Cerebellar cortex (tissue), 1 donor: ENCODE results near the gene KRT85.

Source experiments
- DNase-seq: peaks from one replicate; pipeline ENCODE4 v3.0.0-alpha.2; 2015; ENCODE audit warnings: low spot score

KRT85 gene

DNA sequence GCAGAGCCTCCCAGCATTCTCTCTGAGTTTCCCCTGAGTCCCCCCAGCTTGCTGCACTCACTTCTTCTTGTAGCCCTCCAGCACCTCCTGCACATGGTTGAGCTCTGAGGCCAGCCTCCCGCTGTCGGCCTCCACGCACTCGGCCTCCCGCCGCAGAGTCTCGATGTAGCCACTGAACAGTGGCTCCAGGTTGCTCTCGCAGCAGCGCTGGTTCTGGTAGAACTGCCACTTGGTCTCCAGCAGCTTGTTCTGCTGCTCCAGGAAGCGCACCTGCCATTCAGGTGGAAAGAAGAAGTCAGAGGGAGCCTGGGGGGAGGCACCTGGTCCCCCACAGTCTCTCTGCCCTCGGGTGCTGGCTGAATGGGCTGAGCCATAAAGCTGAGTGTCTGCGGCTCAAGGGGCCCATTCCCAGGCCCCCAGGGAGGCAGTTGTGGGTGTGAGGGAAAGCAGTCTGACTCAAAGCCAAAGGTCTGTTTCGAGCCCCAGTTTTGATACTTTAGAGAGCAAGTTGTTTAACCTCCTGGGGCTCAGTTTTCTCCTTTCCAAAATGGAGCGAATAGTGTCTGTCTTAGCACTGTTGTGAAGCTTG, 2.3 kb downstream of the KRT85 start:
- no peak for DNase-seq

DNA sequence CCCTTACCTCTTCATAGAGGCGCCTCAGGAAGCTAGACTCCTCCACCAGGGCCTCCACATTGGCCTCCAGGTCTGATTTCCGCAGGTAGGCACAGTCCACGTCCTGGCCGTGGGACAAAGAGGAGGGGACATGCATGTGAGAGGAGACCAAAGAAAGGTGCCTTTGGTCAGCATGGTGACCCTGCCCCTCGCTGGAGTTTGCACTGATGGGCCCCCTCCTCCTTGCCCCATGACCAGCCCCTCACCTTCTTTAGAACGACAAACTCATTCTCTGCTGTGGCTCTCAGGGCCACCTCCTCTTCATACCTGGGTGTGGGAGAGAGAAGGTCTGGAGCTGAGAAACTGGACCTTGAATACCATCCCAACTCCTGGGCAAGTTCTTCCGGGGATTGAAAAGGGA, 3.2 kb downstream of the KRT85 start:
- no peak for DNase-seq

DNA sequence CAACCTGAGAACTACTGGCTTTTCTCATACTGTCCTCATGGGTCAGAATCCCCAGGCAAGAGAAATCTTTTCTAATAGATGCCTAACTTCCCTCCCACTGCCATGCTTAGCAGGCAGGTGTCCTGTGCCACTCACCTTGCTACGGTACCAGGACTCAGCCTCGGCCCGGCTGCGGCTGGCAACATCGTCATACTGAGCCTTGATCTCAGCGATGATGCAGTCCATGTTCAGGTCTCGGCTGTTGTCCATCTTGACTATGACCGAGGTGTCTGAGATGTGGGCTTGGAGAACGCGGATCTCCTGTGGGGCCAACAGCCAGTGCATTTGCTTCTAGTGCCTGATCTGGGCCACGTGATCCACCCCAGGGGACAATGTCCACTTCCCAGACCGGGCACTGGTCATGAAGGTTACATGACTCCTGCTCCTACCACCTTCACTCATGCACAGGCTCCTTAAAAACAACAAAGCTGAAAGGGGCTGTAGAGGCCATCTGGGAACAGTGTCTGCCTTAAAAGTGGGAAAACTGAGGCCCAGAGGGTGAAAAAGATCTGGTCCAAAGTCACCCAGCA, 4.1 kb downstream of the KRT85 start:
- no peak for DNase-seq

DNA sequence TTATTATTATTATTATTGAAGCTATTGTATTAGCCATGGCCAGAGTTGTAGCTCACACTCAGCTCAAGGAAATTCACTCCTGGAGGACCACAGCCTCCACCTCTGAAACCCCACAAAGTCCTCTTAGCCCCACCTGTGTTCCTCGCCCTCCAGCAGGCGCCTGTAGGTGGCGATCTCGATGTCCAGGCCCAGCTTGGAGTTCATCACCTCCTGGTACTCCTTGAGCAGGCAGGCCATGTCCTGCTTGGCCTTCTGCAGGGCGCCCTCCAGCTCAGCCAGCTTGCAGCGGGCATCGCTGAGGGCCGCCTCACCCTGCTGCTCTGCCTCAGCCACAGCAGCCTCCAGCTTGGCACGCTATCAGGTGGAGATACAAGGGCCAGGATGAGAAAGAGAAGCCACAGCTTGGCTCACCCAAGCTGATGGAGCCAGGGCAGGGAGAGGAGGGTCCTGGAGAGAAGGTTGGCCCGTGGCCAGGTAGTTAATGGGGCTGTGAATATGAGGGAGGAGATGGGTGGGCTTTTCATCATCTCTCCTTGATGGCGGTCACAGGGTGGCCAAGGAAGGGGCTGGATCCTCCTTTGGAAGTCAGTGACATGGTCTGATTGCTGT, 5.1 kb downstream of the KRT85 start:
- DNase-seq: no peak

DNA sequence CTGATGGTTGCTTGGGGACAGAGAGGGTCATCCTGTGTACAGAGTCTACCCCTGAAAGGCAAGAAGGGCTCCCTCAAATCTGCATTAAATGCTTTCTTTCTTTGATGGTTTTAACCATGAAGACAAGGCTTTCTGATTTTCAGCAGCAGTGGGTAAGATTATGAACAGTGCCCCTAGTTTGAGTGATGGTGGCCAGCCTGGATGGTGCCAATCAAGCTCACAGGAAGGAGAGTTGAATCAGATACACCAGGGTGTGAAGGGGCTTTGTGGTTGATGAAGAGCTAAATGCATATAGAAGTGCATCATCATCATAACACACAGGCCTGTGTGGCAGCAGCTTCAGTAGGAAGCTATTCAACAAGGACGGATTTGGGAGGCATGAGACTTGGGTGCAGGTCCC, 5.7 kb downstream of the KRT85 start:
- no peak for DNase-seq

DNA sequence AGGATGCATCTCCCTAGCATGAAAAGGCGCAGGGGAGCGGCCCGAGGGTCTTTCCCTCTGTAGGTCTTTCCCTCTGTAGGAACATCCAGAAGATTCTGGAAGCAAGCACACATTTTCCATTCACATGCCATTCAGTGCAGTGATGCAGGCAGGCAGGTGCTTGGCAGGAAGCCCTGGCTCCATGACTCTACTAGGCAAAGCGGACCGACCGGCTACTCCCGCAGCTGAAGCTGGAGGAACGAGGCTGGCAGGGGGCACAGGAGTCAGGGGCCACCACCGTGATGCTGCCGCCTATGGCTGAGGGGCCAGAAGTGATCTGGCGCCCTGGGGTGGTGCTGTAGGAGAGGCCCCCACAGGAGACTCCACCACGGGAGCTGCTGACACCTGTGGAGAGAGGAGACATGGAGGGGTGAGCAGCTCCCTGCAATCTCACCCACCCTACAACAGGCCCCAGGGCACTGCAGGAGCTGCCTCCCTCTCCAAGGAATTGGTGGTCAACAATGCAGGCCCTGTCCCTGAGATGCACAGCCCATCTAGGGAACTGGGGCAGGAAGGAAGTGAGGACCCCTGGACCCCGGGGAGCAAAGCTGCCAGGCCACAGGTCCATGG, 6.5 kb downstream of the KRT85 start:
- DNase-seq: no peak

DNA sequence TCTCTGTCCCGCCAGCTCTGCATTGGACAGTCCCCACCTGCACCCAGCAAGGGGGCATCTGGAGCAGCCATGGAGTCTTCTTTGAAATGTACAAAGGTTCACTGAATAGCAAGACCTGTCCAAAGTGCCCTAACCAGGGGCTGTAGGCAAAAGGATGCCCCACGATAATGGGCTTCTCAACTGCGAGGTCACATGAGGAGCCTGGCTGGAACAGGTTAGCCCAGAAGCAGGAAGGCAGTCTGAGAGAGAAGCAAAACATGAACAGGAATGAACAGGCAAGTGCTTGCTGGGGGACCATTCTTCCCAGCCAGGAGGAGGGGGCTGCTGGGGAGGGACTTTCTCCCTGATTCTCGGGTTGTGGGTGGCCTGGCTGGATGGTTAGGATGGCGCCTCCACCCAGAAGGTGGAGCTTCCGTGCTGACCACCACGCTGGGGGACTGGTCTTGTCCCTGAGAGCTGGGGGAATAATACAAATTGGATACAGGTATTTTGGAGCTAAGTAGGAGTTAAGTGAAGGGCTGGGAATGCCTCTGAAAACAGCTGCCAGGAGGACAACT, 7.1 kb downstream of the KRT85 start:
- DNase-seq: no peak

- no peak for DNase-seq
These were observed 7.6 kb downstream of the KRT85 start for GRCh38 chr12:52359621-52360061.

GRCh38 chr12:52358575-52359350, 8.5 kb downstream of the KRT85 start:
- DNase-seq: no peak

- DNase-seq: no peak
These were observed 10.3 kb downstream of the KRT85 start for GRCh38 chr12:52356762-52357580.

- DNase-seq: no peak
These were observed 11.1 kb downstream of the KRT85 start for GRCh38 chr12:52356031-52356761.

DNA sequence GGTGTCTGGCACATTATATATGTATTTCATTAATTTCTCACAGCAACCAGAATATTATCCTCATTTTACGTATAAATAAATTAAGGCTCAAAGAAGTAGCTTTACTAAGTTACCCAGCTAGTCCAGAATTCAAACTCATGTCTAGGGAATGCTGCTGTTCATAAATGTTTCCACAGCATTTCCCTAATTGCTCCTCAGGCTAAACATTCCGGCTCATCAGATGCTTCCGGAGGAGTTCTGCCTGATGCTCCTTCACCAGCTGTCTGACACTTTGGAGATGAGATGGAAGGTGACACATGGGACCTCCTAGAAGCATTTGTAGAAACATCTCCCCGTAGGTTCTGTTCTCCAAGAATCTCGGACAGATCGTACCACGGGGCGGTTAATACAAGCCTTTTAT, 12.1 kb downstream of the KRT85 start:
- no peak for DNase-seq

- no peak for DNase-seq
These were observed 13.1 kb downstream of the KRT85 start for GRCh38 chr12:52354200-52354599.

DNA sequence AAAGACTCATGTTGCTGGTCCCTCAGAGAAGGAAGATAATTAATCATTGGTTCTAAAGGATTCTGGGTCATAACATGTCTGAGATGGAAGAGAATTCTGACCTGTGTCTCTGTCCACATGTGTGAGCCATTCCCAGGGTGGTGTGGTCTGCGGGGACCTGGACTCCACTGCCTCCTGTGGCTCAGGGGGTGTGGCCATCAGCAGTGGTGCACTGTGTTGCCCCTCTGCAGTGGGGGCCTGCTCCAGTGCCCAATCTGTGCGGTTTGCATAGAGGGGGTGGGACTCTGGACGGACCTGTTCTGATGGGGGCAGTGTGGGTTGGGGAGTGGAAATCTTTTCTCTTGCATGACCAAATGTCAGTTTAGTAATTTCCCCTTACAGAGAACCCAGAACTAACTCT, 13.5 kb downstream of the KRT85 start:
- no peak for DNase-seq

GRCh38 chr12:52352951-52353350, 14.3 kb downstream of the KRT85 start:
- no peak for DNase-seq

DNA sequence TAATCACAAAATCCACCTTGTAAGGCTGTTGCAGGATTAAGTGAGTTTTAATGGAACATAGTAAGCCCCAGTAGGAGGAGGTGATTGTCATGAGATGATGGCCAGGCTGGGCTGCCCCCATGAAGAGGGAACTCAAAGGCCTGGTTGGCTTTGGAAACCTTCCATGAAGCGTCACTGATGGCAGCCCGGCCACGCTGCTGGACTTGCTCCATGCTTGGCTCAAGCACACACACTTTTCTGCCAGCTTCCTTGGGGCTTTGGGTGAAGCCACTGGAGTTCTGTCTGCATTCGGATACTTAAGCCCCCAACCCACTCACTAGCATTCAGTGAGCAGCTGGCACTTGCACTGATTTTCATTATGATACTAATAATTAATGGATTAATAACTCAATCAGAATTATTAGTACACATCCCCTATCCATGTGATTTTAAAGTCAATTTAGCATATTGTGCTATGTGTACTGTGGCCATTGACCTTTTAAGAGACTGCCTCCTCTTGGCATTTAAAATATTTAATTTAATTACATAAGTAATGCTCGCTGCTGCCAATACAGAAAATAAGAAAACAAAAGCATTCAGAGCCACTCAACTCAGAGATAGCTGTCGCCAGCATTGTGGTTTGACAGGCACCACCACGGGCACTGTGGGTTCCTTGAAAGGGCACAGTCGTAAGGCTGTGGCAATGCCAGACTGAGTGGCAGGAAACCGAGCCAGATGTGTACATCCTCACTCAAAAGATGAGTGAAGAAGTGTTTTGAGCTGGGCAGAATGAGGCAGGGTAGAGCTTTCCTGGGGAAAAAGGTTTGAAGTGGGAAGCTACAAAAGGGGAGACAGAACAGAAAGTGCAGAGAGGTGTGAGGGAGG, 15.9 kb downstream of the KRT85 start:
- peak; percentile 20 for DNase-seq

DNA sequence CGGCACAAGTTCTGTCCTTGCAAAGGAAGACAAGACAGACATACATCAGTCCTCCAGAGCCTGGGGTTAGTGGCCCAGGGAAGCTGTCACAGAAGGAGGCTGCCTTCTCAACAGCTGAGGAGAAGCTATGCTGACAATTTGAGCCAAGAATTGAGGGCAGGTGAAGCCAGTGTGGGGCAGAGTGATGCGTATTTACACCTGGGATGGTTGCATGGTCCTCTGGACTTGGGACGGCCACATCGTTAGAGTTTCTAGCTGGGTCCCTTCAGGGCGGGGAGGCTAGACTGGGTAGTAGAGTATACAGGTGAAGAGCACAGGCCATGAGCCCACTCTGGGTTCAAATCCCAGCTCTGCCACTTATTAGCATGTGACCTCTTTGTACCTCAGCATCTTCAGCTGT, 16.5 kb downstream of the KRT85 start:
- no peak for DNase-seq

- no peak for DNase-seq
These were observed 17.2 kb downstream of the KRT85 start for GRCh38 chr12:52350021-52350620.

DNA sequence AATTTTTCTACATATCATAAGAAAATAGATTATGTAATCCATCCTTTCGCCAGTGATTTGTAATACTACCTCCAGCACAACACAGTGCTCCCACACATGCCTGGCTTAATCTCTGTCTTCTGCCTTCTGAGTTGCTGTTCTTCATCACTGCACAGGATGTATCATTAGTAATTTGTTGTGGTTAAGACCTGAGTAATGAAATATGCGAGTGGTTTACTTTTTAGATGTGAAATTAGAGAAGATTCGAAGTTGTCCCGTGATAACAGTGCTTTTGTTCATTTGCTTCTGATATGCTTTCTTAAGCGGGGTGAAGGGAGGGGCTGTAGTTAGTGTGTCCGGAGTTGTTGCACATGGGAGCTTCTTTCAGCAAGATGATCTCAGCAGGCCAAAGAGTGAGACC, 18.1 kb downstream of the KRT85 start:
- no peak for DNase-seq
